Activated naive CD4-positive, alpha-beta T cell treated with anti-CD3 and anti-CD28 coated beads, Interleukin-2, amount 50 U/mL, for 72 hours (primary cell): ENCODE data around the gene SDR42E1. TPM values are rescaled to one million over a fixed set of nuclear protein-coding genes. Genes with fewer than 3 reads are reported as not detected.
"Not testable (repeated sequence)": the region's sequence is repeated elsewhere in the genome, so short reads cannot be mapped to it uniquely, and the experiment has no call there.

Experiments used
- ATAC-seq, 2 donors: fragments of 150-1000 bp; cut with Tn5 transposase; 2 replicates each; pipeline ENCODE4 v1.10.0; 2021; ENCODE audit warnings: mild to moderate bottlenecking in 2 of 2, moderate library complexity in 2 of 2
- DNase-seq, 2 donors: peaks; one replicate each; pipeline ENCODE4 v3.0.0; 2021 to 2022; ENCODE audit warnings: low spot score in 2 of 2
- H3K27ac Mint-ChIP-seq, 2 donors: one replicate each; pipeline ENCODE4 v1.8.0; 2022; ENCODE audit warnings: mild to moderate bottlenecking in 2 of 2, mixed read lengths in 2 of 2
- H3K36me3 Mint-ChIP-seq, 2 donors: one replicate each; pipeline ENCODE4 v1.8.0; 2022; ENCODE audit warnings: mixed read lengths in 2 of 2
- H3K9me3 Mint-ChIP-seq, 2 donors: one replicate each; pipeline ENCODE4 v1.8.0; 2022; ENCODE audit warnings: mixed read lengths in 2 of 2
- total RNA-seq, 2 donors: library from RNA; stranded (reverse); gene quantifications; one replicate each; pipeline ENCODE4 v1.2.3, GENCODE V29; 2022

Gene SDR42E1
- total RNA-seq, 2 donors from 2014 or later = 0.07 to 11.0 TPM

- ATAC-seq (no peak), DNase-seq (no peak)
- no peaks in the 10 kb centered on the region for H3K9me3 Mint-ChIP-seq
- no peak overlapping the region for H3K27ac Mint-ChIP-seq
- no peaks in the 10 kb centered on the region for H3K36me3 Mint-ChIP-seq
Observed at GRCh38 chr16:82019535-82019934, 8.3 kb upstream of the SDR42E1 start.

- Mint-ChIP-seq H3K9me3 (no peaks in the 10 kb centered on the region), H3K36me3 (no peaks in the 10 kb centered on the region), H3K27ac (no peak overlapping the region)
- DNase-seq (no peak), ATAC-seq (no peak)
Observed at GRCh38 chr16:82017911-82018568, 6.8 kb upstream of the SDR42E1 start.

- Mint-ChIP-seq H3K27ac (no peak overlapping the region), H3K36me3 (peaks cover 4% of the 10 kb centered on the region in 2 donors), H3K9me3 (peaks cover 0 to 4% of the 10 kb centered on the region in 2 donors)
- no peak for ATAC-seq
- DNase-seq = no peak
Observed at GRCh38 chr16:82016964-82017363, 5.7 kb upstream of the SDR42E1 start.

GRCh38 chr16:82016263-82016662 lies 5.0 kb upstream of the SDR42E1 start:
- Mint-ChIP-seq H3K27ac (no peak overlapping the region), H3K9me3 (peaks cover 0 to 9% of the 10 kb centered on the region in 2 donors), H3K36me3 (peaks cover 9 to 10% of the 10 kb centered on the region in 2 donors)
- DNase-seq (no peak), ATAC-seq (no peak)

- H3K9me3 Mint-ChIP-seq = peaks cover 4 to 12% of the 10 kb centered on the region in 2 donors
Observed at GRCh38 chr16:82013139-82013538, 1.9 kb upstream of the SDR42E1 start.

GRCh38 chr16:82010649-82011048 lies 621 bp downstream of the SDR42E1 start:
- peaks cover 24 to 43% of the 10 kb centered on the region in 2 donors for H3K36me3 Mint-ChIP-seq
- peak overlapping the region; percentile 72 to 93 for H3K27ac Mint-ChIP-seq
- DNase-seq (no peak), ATAC-seq (peak; percentile 48 to 64)
- peaks cover 6 to 15% of the 10 kb centered on the region in 2 donors for H3K9me3 Mint-ChIP-seq

More at GRCh38 chr16:82013139-82013538, 1.9 kb upstream of the SDR42E1 start:
- DNase-seq (no peak), ATAC-seq (no peak)
- Mint-ChIP-seq H3K36me3 (peaks cover 21 to 39% of the 10 kb centered on the region in 2 donors), H3K27ac (no peak overlapping the region)

GRCh38 chr16:82009789-82010188 lies 1.5 kb downstream of the SDR42E1 start:
- peak in 1 of 2 donors; percentile 71 for ATAC-seq
- DNase-seq = not testable (repeated sequence)
- Mint-ChIP-seq H3K27ac (peak overlapping the region in 1 of 2 donors; percentile 72), H3K9me3 (peaks cover 6 to 15% of the 10 kb centered on the region in 2 donors), H3K36me3 (peaks cover 24 to 43% of the 10 kb centered on the region in 2 donors)

GRCh38 chr16:82008957-82009592 lies 2.2 kb downstream of the SDR42E1 start:
- peak overlapping the region in 1 of 2 donors; percentile 72 for H3K27ac Mint-ChIP-seq

GRCh38 chr16:82007189-82007588 lies 4.1 kb downstream of the SDR42E1 start:
- no peak for ATAC-seq
- Mint-ChIP-seq H3K27ac (no peak overlapping the region), H3K36me3 (peaks cover 32 to 49% of the 10 kb centered on the region in 2 donors), H3K9me3 (peaks cover 6 to 13% of the 10 kb centered on the region in 2 donors)
- DNase-seq = no peak

More at GRCh38 chr16:82008957-82009592, 2.2 kb downstream of the SDR42E1 start:
- Mint-ChIP-seq H3K9me3 (peaks cover 6 to 15% of the 10 kb centered on the region in 2 donors), H3K36me3 (peaks cover 30 to 45% of the 10 kb centered on the region in 2 donors)
- DNase-seq (no peak), ATAC-seq (peak in 1 of 2 donors; percentile 63)

GRCh38 chr16:82006036-82006435 lies 5.2 kb downstream of the SDR42E1 start:
- Mint-ChIP-seq H3K27ac (no peak overlapping the region), H3K9me3 (peaks cover 6% of the 10 kb centered on the region in 2 donors), H3K36me3 (peaks cover 25 to 38% of the 10 kb centered on the region in 2 donors)
- ATAC-seq (no peak), DNase-seq (no peak)

- peaks cover 25 to 31% of the 10 kb centered on the region in 2 donors for H3K36me3 Mint-ChIP-seq
- H3K27ac Mint-ChIP-seq = no peak overlapping the region
- peaks cover 6% of the 10 kb centered on the region in 2 donors for H3K9me3 Mint-ChIP-seq
- DNase-seq (no peak), ATAC-seq (no peak)
Observed at GRCh38 chr16:82005027-82005830, 6.0 kb downstream of the SDR42E1 start.

GRCh38 chr16:82004601-82005000 lies 6.7 kb downstream of the SDR42E1 start:
- ATAC-seq (no peak), DNase-seq (no peak)
- H3K36me3 Mint-ChIP-seq = peaks cover 25 to 26% of the 10 kb centered on the region in 2 donors

GRCh38 chr16:82002831-82003230 lies 8.4 kb downstream of the SDR42E1 start:
- no peak overlapping the region for H3K27ac Mint-ChIP-seq
- H3K9me3 Mint-ChIP-seq = peaks cover 0 to under 1% of the 10 kb centered on the region in 2 donors
- DNase-seq (no peak), ATAC-seq (no peak)
- peaks cover 15 to 16% of the 10 kb centered on the region in 2 donors for H3K36me3 Mint-ChIP-seq

More at GRCh38 chr16:82004601-82005000, 6.7 kb downstream of the SDR42E1 start:
- peaks cover 6% of the 10 kb centered on the region in 2 donors for H3K9me3 Mint-ChIP-seq
- peak overlapping the region in 1 of 2 donors; percentile 61 for H3K27ac Mint-ChIP-seq

GRCh38 chr16:81997738-81998137 lies 13.5 kb downstream of the SDR42E1 start:
- ATAC-seq = no peak
- H3K36me3 Mint-ChIP-seq = peaks cover 6 to 7% of the 10 kb centered on the region in 2 donors
- no peak for DNase-seq
- H3K27ac Mint-ChIP-seq = no peak overlapping the region
- H3K9me3 Mint-ChIP-seq = no peaks in the 10 kb centered on the region

- H3K36me3 Mint-ChIP-seq = peaks cover 6 to 7% of the 10 kb centered on the region in 2 donors
- DNase-seq = no peak
- H3K9me3 Mint-ChIP-seq = no peaks in the 10 kb centered on the region
- ATAC-seq = no peak
- peak overlapping the region in 1 of 2 donors; percentile 62 for H3K27ac Mint-ChIP-seq
Observed at GRCh38 chr16:81996664-81997509, 14.4 kb downstream of the SDR42E1 start.

GRCh38 chr16:81995651-81996050 lies 15.6 kb downstream of the SDR42E1 start:
- DNase-seq (no peak), ATAC-seq (no peak)
- Mint-ChIP-seq H3K27ac (no peak overlapping the region), H3K9me3 (no peaks in the 10 kb centered on the region), H3K36me3 (peaks cover 6 to 7% of the 10 kb centered on the region in 2 donors)
